MG63 (cell line): ENCODE measurements around the gene TCTN3. TPM values are rescaled to one million over a fixed set of nuclear protein-coding genes. Genes with fewer than 3 reads are reported as not detected.
"Not testable (repeated sequence)": the region's sequence is repeated elsewhere in the genome, so short reads cannot be mapped to it uniquely, and the experiment has no call there.

Source experiments
- DNase-seq: peaks from one replicate; pipeline ENCODE4 v3.0.0-alpha.2; 2020
- H3K27me3 ChIP-seq: fragments of 250-450 bp; sonication (Bioruptor Pico); 2 replicates; pipeline ENCODE4 v1.5.1; 2020; ENCODE audit warnings: mild to moderate bottlenecking, moderate library complexity
- H3K36me3 ChIP-seq: fragments of 250-450 bp; sonication (Bioruptor Pico); 2 replicates; pipeline ENCODE4 v1.5.1; 2020; ENCODE audit warnings: mild to moderate bottlenecking, moderate library complexity
- H3K4me3 ChIP-seq: fragments of 250-450 bp; sonication (Bioruptor Pico); 2 replicates; pipeline ENCODE4 v1.5.1; 2020; ENCODE audit warnings: mild to moderate bottlenecking, moderate library complexity
- H3K9me3 ChIP-seq: fragments of 250-450 bp; sonication (Bioruptor Pico); 2 replicates; pipeline ENCODE4 v1.5.1; 2020; ENCODE audit warnings: mild to moderate bottlenecking, moderate library complexity
- total RNA-seq: library from RNA; depleted of rRNA; stranded (reverse); fragments of >200 nt; shearing (Covaris generic); gene quantifications from 2 replicates; pipeline ENCODE4 v1.2.3, GENCODE V29; 2014; ENCODE audit warnings: low replicate concordance

TCTN3 gene
- total RNA-seq, 1 experiment from 2014 or later, result 37.7 TPM

DNA sequence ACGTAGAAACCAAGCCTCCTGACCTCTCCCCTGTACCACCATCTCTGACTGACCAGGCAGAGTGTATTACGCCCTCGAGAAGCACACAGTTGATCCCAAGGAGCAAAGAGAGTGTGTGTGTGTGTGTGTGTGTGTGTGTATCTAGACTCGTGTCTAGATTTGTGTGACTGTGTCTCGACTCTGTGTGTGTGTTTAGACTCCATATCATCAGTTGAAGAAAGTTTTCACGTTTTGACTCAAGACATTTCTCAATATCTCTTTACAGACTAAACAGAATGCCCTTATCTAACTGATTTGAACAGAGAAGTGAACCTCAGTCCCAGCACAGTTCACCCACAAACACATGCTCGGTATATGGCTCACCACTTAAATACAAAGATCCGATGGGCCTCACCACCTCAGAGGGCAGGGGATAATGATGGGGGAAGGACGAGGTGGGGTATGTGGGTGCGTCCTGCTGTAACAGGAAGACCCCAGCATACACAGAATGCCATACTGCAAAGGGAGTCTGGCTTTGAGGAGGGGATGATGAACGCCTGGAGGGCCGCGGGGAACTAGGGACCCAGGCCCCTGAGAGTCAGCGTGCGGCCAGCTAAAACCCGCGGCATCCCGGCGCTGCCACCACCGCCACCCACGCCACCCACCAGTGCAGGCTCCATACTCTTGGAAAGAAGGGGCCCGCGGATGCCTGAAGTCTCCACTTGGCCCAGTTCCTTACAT is 38.0 kb downstream of the TCTN3 start:
- peak; percentile 10 for DNase-seq
- H3K27me3 ChIP-seq, result no peaks in the 10 kb centered on the region
- H3K36me3 ChIP-seq, result peaks cover 30% of the 10 kb centered on the region
- peak overlapping the region; percentile 92 for H3K4me3 ChIP-seq
- H3K9me3 ChIP-seq, result peaks cover 6% of the 10 kb centered on the region; the same call in 1 of the 2 replicates

DNA sequence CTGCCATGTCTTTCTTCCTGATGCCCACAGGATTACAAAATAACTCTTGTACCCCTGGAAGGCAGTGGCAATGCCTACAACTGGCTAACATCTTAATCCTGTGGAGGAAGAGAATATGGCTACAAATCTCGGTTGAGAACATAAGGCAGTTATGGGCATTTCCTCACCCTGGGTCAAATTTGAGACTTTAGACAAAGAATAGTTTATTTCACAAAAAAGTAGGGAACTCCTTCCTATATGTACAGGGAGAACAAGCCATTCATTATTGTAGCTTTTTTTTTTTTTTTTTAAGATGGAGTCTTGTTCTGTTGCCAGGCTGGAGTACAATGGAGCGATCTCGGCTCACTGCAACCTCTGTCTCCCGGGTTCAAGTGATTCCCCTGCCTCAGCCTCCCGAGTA is 39.8 kb downstream of the TCTN3 start:
- no peaks in the 10 kb centered on the region for H3K27me3 ChIP-seq
- DNase-seq, result no peak
- no peak overlapping the region for H3K4me3 ChIP-seq
- H3K36me3 ChIP-seq, result peaks cover 39% of the 10 kb centered on the region
- H3K9me3 ChIP-seq, result peaks cover 6% of the 10 kb centered on the region; the same call in 1 of the 2 replicates

DNA sequence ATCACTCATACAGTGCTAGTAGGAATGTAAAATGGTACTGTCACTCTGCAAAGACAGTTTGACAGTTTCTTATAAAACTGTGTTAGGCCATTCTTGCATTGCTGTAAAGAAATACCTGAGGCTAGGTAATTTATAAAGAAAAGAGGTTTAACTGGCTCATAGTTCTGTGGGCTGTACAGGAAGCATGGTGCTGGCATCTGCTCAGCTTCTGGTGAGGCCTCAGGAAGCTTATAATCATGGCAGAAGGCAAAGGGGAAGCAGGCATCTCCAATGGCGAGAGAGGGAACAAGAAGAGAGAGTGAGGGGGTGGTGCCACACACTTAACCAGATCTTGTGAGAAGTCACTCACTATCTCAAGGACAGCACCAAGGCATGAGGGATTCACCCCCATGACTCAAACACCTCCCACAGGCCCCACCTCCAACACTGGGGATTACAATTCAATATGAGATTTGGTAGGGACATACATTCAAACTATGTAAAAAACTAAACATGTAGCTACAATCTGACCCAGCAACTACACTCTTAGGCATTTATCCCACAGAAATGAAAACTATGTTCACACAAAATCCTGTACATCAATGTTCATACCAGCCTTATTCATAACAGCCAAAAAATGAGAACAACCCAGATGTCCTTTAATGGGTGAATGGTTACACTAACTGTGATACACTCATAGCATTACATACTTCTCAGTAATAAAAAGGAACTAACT is 42.2 kb downstream of the TCTN3 start:
- H3K9me3 ChIP-seq, result peaks cover 6% of the 10 kb centered on the region; the same call in 1 of the 2 replicates
- peaks cover 63% of the 10 kb centered on the region for H3K36me3 ChIP-seq
- H3K27me3 ChIP-seq, result no peaks in the 10 kb centered on the region
- DNase-seq, result no peak
- H3K4me3 ChIP-seq, result no peak overlapping the region

DNA sequence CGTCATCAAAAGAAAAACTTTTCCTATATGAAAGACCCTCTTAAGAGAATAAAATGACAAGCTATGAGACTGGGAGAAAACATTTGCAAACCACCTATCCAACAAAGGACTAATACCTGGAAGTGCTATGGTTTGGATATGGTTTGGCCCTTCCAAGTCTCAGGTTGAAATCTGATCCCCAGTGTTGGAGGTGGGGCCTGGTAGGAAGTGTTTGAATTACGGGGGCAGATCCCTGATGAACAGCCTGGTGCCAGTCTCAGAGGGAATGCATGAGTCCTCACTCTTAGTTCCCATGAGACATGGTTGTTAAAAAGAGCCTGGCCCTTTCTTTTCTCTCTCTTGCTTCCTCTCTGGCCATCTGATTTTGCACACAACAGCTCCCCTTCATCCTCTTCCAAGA is 43.5 kb downstream of the TCTN3 start:
- no peak overlapping the region for H3K4me3 ChIP-seq
- peaks cover 6% of the 10 kb centered on the region; the same call in 1 of the 2 replicates for H3K9me3 ChIP-seq
- no peaks in the 10 kb centered on the region for H3K27me3 ChIP-seq
- H3K36me3 ChIP-seq, result peaks cover 76% of the 10 kb centered on the region
- DNase-seq, result no peak

DNA sequence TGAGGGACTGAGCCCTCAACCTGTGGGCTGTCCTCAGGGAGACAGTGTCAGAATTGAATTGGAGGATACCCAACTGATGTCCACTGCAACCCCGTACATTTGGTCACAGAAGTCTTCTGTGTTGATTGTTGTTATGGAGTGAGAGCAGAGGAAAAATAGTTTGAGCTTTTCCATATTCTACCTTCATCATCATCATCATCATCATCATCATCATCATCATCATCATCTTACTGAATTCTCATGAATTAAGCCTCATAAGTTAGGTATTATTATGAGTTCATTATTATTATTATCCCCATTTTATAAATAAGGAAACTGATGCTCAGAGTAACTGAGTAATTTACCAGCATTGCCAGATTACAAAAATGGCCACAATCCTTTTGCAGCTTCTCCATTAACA is 45.6 kb downstream of the TCTN3 start:
- Histone ChIP-seq H3K27me3 (no peaks in the 10 kb centered on the region), H3K4me3 (no peak overlapping the region), H3K9me3 (peaks cover 6% of the 10 kb centered on the region; the same call in 1 of the 2 replicates), H3K36me3 (peaks cover 72% of the 10 kb centered on the region)
- no peak for DNase-seq

DNA sequence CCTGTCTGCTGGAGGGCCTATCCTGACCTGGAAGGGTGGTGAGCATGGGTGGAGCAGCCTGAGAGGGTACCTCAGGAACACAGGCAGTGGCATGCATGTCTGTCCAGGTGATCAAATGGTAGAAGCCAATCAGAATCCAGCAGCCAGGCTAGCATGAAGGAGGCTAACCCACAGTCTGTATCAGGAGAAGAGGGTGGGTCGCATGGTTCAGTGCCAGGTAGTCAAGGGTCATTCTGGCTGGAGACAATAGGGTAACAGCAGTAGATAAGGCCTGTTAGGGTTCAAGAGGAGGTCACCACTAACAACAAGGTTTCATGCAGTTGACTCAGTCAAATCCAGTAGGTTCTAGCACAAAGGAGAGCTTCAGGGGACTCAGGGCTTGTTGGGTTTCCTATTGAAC is 47.6 kb downstream of the TCTN3 start:
- no peak for DNase-seq
- Histone ChIP-seq H3K9me3 (no peaks in the 10 kb centered on the region), H3K27me3 (no peaks in the 10 kb centered on the region), H3K4me3 (no peak overlapping the region), H3K36me3 (peaks cover 70% of the 10 kb centered on the region)

DNA sequence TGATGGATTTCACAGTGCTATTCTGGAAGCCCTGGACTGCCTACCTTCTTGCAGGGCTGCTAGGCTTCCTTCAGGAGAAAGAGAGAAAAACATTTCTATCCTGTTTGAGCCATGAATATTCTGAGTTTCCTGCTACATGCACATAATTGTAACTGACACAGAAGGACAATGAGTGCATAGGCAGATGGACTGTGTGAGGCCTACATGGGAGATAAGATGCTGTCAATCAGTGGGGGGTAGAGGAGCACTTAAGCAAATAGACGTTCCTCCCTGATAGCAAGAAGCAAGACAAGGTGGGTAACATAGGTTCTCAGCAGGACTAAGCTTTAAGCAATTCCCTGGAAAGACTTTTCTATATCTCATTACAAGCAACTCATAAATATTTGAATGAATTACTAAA is 48.8 kb downstream of the TCTN3 start:
- no peak for DNase-seq
- Histone ChIP-seq H3K27me3 (no peaks in the 10 kb centered on the region), H3K36me3 (peaks cover 68% of the 10 kb centered on the region), H3K9me3 (no peaks in the 10 kb centered on the region), H3K4me3 (no peak overlapping the region)

DNA sequence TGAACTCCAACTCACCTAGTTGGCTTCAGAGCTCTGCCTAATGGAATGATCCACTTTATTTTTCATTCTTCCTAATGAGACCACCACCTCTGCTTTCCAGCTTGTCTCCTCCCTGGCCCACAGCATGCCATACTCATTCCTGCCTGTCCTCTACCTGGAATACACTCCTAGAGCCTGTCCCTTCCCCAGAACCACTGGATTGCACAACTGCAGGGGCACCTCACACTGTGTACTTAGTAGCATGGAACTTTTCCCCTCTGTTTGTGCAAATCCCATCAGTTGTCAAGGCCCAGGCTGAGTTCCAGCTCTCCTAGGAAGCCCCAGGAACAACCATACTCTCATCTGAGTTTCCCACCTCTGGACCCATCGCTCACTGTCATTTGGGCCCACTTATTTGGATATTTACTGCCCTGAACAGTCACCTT is 52.8 kb downstream of the TCTN3 start:
- H3K27me3 ChIP-seq, result no peaks in the 10 kb centered on the region
- H3K9me3 ChIP-seq, result no peaks in the 10 kb centered on the region
- H3K36me3 ChIP-seq, result peaks cover 61% of the 10 kb centered on the region
- no peak overlapping the region for H3K4me3 ChIP-seq
- DNase-seq, result no peak

DNA sequence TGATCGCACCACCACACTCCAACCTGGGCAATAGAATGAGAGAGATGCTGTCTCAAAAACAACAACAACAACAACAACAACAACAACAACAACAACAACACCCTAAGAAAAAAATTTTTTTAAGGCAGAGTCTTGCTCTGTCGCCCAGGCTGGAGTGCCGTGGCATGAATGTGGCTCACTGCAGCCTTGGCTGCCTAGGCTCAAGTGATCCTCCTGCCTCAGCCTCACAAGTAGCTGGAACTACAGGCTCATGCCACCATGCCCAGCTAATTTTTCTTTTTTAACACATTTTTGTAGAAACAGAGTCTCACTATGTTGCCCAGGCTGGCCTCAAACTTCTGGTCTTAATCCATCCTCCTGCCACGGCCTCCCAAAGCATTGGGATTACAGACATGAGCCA is 55.8 kb downstream of the TCTN3 start:
- peaks cover 74% of the 10 kb centered on the region for H3K36me3 ChIP-seq

DNA sequence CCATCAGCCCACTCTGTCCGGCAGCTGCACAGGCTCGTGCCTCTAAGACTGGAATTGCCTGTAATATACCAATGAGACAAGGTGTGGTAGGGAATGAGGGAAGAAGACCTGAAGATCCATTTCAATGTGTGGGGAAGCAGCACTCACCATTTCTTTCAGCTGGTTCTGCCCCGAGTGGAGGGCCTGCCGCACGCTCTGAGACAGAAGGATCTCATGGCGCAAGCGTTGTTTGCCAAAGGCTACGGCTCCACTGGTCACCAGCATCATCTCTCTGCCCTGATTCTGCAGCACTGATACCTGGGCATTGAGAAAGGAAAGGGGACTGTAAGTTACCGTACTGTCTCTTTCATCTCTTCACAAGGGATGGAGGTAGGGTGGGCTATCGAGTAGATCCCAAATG is 56.6 kb downstream of the TCTN3 start:
- no peak for DNase-seq
- peaks cover 74% of the 10 kb centered on the region for H3K36me3 ChIP-seq
- no peaks in the 10 kb centered on the region for H3K27me3 ChIP-seq
- H3K9me3 ChIP-seq, result no peaks in the 10 kb centered on the region
- no peak overlapping the region for H3K4me3 ChIP-seq

More for the DNA sequence above, 55.8 kb downstream of the TCTN3 start:
- H3K4me3 ChIP-seq, result no peak overlapping the region
- DNase-seq, result no peak
- no peaks in the 10 kb centered on the region for H3K9me3 ChIP-seq
- H3K27me3 ChIP-seq, result no peaks in the 10 kb centered on the region

DNA sequence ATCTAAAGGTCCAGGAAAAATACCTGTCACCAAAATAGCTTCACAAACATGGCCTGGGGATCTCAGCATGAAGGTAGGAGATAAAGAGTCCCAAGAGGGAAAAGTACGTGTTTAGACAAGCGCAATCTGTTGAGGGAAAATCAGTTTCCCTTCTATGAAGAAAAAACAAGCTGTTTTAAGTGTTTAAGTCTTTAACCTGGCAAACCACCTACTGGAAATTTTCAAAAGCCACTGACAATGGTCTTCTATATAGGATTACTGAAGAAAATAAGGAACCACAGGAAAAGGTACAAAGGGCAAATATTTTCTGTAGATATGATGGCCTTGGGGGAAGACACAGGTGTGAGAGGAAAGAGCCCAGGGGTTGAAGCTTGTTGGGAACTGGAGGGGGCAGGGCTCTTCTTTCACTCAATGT is 58.4 kb downstream of the TCTN3 start:
- H3K9me3 ChIP-seq, result no peaks in the 10 kb centered on the region
- H3K4me3 ChIP-seq, result no peak overlapping the region
- DNase-seq, result no peak
- no peaks in the 10 kb centered on the region for H3K27me3 ChIP-seq
- peaks cover 73% of the 10 kb centered on the region for H3K36me3 ChIP-seq

DNA sequence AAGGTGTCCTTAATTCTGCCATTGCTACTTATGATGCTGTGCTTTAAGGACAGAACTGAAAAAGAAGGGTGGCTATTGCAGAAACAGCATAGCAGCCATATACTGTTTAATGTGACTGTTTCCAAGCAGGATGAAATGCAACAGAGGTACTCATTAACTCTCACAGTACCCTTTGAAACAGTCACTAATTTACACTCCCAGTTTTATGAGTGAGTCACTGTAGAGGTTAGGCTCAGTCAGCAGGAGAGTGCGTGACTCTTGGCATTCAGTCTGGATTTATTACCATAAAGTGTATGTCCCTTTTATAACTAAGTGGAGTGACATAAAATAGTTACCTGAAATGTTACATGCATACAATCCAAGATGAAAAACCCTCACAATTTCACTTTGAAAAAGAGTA is 64.9 kb downstream of the TCTN3 start:
- peaks cover 84% of the 10 kb centered on the region for H3K36me3 ChIP-seq
- H3K4me3 ChIP-seq, result no peak overlapping the region
- no peaks in the 10 kb centered on the region for H3K27me3 ChIP-seq
- DNase-seq, result no peak
- no peaks in the 10 kb centered on the region for H3K9me3 ChIP-seq

DNA sequence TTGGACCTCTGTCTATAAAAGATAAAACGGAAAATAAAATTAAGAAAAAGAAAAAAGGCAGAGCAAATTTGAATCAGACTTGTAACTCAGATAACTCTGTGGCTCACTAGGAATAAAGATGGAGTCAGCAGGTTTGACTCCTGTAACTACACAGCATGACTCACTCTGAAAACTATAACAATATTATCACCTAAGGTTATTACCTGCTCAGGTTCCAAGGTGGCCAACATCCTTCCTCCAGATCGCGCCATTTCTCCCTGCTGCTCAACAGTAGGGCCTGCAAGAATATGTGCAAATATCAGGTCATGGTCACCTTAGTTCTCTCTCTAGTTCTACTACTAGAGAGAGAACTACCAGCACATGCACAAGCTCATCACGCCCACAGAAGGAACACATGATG is 67.2 kb downstream of the TCTN3 start:
- Histone ChIP-seq H3K27me3 (no peaks in the 10 kb centered on the region), H3K9me3 (no peaks in the 10 kb centered on the region), H3K4me3 (no peak overlapping the region), H3K36me3 (peaks cover 77% of the 10 kb centered on the region)
- no peak for DNase-seq

DNA sequence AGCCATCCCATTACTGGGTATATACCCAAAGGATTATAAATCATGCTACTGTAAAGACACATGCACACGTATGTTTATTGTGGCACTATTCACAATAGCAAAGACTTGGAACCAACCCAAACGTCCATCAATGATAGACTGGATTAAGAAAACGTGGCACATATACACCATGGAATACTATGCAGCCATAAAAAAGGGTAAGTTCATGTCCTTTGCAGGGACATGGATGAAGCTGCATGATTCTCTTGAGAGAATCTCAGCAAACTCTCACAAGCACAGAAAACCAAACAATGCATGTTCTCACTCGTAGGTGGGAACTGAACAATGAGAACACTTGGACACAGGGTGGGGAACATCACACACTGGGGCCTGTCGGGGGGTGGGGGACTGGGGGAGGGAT is 73.3 kb downstream of the TCTN3 start:
- not testable (repeated sequence) for H3K4me3 ChIP-seq, H3K9me3 ChIP-seq, H3K27me3 ChIP-seq, DNase-seq
- H3K36me3 ChIP-seq, result peaks cover 68% of the 10 kb centered on the region

DNA sequence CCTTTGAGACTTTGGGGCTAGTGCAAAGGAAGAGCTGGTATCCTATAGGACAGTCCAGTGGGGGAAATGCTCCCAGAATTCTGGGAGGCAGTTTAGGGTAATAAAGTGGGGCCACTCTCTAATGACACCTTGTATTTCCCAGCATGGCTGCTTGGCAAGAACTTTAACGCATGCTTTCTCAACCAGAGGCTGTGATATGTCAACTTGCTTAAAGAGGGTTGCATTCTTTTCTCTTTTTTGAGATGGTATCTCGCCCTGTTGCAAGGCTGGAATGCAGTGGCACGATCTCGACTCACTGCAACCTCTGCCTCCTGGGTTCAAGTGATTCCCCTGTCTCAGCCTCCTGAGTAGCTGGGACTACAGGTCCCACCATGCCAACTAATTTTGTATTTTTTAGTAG is 75.6 kb downstream of the TCTN3 start:
- Histone ChIP-seq H3K9me3 (no peaks in the 10 kb centered on the region), H3K27me3 (no peaks in the 10 kb centered on the region), H3K36me3 (peaks cover 74% of the 10 kb centered on the region), H3K4me3 (no peak overlapping the region)
- DNase-seq, result no peak

DNA sequence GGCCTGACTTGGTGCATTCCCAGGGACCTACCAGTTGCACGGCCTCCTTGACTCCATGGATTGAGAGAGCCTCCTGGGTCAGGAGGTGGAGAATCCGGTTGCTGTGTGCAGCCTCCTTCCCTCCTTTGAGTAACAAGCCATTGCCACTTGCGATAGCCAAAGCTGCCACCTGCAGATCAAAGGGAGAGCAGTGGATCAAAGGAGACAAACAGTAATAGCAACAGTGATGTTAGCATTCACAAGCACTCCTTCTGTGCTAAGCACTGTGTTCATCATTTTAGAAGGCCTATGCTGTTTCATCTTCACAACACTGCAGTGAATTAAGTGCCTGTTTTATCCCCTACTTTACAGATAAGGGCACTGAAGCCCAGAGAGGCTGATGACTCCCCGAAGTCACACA is 77.3 kb downstream of the TCTN3 start:
- no peaks in the 10 kb centered on the region for H3K27me3 ChIP-seq
- no peak for DNase-seq
- no peaks in the 10 kb centered on the region for H3K9me3 ChIP-seq
- H3K4me3 ChIP-seq, result no peak overlapping the region
- H3K36me3 ChIP-seq, result peaks cover 76% of the 10 kb centered on the region
